GM18909 (cell line): ENCODE data around the gene KHNYN.
"Not testable (repeated sequence)": the region's sequence is repeated elsewhere in the genome, so short reads cannot be mapped to it uniquely, and the experiment has no call there.

Source experiments
- ATAC-seq: cut with Tn5 transposase; IDR thresholded peaks from one replicate; pipeline ENCODE4 v1.9.1; 2021; ENCODE audit warnings: mild to moderate bottlenecking; ENCODE audit not compliant: unreplicated experiment, poor library complexity

Gene KHNYN

DNA sequence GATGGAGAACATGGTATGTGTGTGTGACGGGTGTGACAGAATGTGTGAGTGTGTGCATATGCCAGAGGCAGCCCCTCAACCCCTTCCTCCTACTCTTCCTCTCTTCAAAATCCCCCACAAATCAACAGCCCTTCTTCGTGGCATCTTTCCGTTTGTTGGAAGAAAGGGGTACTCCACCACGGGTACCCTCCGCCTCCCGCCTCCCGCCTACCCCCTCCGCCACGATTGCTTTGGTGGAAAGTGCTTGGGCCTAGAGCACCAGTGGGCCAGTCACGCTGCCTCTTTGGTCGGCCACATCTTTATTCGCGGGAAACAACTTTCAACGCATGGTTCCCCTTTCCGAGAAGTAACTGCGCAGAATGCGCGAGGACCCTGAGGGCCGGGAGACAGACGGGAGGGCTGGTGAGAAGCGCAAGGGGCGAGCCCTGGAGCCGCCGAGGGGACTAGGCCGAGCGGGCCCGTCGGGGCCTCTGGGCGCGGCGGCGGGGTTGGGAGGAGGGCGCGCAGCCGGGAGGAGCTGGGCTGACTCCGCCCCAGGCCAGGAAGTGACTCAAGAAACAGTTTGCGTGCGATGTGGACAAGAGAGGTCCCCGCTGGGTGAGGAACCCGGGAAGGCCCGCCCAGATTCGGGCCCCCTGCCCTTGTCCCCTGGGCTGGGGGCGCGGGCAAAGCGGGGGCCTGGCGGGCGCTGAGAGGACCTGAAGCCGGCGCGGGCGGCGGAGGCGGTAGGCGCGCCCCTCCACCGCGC lies at the start of gene KHNYN, which contains the start of gene CBLN3:
KHNYN (plus strand) TSS at position 560 of the 748 bp plus-strand sequence. CDS start 777 bp downstream, outside the sequence.
CBLN3 (minus strand) TSS at position 274 of the 748 bp plus-strand sequence. CDS start 614 bp downstream, outside the sequence.
- ATAC-seq, result peak; percentile 87

- no peak for ATAC-seq
These were observed 48.2 kb upstream of the KHNYN start for GRCh38 chr14:24381363-24382063.

- ATAC-seq, result no peak
These were observed 47.7 kb upstream of the KHNYN start for GRCh38 chr14:24382064-24382371.

DNA sequence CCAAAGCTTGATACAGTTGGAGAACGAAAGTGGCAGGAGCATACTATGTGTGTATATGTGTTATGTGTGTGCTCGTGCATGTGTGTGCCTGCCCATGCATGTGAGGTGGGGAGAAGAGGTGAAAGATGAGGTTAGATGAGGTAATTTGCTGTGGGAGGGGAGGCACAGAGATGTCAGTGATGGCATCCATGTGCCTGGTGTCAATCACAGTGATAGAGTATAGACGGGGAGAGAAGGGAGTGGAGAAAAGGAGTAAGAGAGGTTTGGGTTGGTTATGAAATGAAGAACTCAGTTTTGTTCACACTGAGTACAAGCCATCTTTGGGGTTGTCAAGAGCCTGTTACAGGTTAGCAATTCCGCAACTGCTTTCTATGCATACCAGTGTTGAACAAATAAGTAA lies 45.6 kb upstream of the KHNYN start:
- ATAC-seq, result no peak

DNA sequence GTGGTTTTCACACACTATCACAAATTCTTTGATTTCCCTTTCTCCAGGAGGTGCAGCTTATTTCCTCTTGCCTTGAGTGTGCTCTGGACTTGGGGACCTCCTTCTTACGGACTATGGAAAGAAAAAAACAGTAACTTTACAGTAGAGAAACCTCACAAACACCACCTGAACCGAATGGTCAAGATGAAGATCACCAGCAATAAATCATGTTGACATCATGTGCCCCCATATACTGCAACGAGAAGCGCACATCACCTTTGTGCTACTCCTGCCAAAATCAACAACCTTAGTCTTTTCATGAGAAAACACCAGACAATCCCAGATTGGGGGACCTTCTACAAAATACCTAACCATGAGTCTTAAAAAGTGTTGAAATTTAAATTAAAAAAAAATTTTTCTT lies 44.2 kb upstream of the KHNYN start:
- no peak for ATAC-seq

GRCh38 chr14:24387009-24387345 lies 42.8 kb upstream of the KHNYN start:
- ATAC-seq, result no peak

GRCh38 chr14:24387579-24387978 lies 42.2 kb upstream of the KHNYN start:
- ATAC-seq, result not testable (repeated sequence)

- no peak for ATAC-seq
These were observed 41.1 kb upstream of the KHNYN start for GRCh38 chr14:24388474-24389179.

GRCh38 chr14:24389226-24389848 lies 40.4 kb upstream of the KHNYN start:
- no peak for ATAC-seq

- ATAC-seq, result no peak
These were observed 38.9 kb upstream of the KHNYN start for GRCh38 chr14:24390701-24391468.

- no peak for ATAC-seq
These were observed 37.2 kb upstream of the KHNYN start for GRCh38 chr14:24392325-24393091.

GRCh38 chr14:24394275-24394674 lies 35.5 kb upstream of the KHNYN start:
- ATAC-seq, result no peak

DNA sequence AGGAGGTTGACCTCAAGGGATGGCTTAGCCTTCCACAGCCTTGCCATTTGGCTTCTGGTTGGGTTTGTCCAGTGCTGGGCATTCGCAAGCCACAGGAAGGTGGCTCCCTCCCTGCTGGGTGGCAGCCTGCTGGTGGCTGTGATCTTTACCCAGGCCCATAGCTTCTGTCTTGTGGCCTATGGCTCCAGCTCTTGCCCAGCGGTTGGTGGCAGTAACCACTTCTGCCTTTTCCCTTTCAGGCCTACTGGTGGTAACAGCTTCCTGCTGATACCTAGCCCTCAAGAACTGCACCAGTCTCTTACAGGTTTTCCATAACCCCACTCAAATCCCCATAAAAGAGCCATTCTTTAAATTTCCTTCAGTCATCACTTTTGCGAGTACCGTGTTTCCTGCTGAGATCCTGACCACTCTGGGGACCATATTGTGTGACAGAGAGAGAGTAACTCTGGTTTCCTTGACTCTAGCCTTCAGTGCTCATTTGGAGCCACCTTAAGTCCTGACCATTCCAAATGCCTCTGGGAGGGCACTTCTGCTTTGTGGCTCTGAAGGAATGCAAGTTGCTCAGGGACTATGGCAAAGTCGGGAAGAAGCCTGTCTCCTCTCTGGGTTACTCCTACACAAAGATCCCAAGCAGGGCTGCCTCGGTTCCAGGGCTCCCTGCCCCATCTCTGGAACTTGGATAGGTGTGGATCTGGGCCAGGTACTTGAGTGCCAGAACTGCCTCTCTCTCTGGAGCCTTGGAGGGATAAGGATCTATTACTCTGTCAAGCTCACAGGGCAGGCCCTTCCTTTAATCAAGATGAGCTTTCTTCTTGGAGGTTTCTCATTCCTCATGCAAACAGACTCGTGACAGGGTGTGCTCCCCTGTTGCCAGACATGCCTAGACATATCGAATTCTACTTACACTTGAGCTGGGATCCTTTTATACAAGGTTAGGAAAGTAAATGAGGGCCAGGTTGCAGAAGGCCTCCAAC lies 33.9 kb upstream of the KHNYN start:
- ATAC-seq, result no peak

DNA sequence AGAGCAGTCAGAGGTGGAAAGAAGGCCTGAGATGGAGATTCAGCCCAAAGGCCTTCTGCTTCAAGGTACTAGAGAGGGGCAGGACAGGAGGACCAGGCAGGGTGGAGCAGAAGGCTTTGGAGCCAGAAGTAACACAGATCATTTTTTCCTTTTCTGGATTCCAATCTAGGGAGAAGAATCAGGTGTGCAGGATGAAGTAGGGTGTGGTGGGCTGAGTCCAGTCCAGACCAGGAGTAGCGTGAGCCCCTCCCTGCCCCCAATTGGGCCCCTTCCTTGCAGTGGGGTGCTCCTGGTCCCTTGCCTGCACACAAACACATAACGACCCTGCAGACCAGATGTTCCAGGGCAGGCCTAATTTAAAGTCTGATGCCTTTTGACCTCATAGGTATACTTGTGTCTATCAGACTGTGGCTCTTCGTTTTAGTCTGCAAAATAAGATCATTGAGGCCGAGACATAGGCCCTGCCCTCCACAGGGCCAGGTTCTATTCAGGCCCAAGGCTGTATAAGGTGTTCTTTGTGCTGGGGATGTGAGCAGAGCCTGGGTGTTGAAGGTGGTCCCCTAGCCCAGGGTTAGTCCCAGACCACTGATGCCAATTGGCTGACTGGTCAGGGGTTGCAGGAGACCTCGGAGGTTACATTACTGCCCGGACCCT lies 32.0 kb upstream of the KHNYN start:
- ATAC-seq, result no peak

DNA sequence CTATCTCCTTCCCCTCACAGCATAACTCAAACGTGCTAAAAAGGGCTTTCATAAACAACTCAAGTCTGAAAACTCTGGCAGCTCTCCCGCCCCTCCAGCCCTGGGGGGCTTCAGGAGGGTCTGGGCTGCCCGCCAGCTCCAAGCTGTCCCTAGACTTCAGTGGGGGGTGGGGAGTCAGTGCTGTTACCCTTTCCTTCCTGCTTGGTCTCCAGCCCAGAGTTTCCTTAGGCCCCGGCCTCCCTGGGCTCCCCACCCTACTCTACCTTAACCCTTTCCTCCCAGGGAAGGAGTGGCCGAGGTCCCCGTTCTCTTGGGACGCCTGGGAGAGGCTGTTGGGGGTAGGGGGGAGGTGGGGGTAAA lies 31.5 kb upstream of the KHNYN start:
- ATAC-seq, result no peak

GRCh38 chr14:24398653-24399446 lies 30.9 kb upstream of the KHNYN start, which contains the start of gene NYNRIN:
TSS of gene NYNRIN (plus strand) at chr14:24399003. CDS start at chr14:24399247, 244 bp downstream.
- ATAC-seq, result no peak

GRCh38 chr14:24399447-24399822 lies 30.3 kb upstream of the KHNYN start:
- no peak for ATAC-seq
